C1 segment of cervical spinal cord (tissue), 14 donors: ENCODE results near the gene KLHL25.
A peak's percentile ranks its signal among the peaks of the same experiment; 100 is the strongest.
"Not testable (repeated sequence)": the region's sequence is repeated elsewhere in the genome, so short reads cannot be mapped to it uniquely, and the experiment has no call there.

Experiments used
- DNase-seq, 14 donors: peaks; one replicate each; lab custom pipeline; 2025; lab: John Stamatoyannopoulos, UW

The KLHL25 gene

DNA sequence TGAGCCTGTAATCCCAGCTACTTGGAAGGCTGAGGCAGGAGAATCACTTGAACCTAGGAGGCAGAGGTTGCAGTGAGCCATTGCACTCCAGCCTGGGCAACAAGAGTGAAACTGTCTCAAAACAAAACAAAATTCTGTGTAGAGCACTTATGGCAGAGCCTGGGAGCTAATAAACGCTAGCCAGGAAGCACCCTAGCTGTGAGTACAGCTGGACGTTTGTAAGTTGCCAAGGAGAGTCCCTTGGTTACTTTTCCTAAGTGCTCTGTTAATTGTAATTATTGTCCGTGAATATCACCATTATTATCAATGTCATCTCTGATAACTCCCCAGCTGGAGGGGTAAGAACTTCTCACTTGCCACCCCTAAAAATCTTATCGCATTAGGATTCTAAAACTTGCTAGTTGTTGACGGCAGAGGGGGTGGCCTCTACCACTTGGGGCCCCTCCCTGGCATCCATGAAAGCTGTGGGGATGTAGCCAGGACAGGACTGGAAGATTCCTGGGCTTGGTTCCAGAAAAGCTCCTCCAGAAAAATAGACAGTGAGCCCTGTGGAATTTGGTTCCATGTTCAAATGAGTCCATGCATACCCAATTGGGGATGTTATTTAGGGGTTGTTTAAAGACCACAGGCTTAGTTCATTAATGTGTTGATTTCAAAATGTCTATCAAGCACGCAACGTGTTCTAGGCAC lies 9.9 kb upstream of the KLHL25 start:
- DNase-seq: peak in 1 of 14 donors; percentile 54

DNA sequence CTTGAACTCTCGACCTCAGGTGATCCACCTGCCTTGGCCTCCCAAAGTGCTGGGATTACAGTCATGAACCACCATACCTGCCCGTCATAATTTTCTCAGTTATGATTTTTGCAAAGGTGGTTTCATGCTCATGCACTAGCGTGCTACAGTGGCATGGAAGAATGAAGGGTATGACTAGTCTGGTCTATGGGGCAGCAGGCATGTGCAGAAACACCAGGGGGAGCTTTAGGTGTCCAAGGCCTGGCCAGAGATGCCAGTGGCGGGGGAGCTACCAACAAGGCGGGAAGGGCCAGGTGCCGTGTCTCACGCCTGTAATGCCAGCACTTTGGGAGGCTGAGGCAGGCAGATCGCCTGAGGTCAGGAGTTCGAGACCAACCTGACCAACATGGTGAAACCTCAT lies 7.9 kb upstream of the KLHL25 start:
- not testable (repeated sequence) for DNase-seq

DNA sequence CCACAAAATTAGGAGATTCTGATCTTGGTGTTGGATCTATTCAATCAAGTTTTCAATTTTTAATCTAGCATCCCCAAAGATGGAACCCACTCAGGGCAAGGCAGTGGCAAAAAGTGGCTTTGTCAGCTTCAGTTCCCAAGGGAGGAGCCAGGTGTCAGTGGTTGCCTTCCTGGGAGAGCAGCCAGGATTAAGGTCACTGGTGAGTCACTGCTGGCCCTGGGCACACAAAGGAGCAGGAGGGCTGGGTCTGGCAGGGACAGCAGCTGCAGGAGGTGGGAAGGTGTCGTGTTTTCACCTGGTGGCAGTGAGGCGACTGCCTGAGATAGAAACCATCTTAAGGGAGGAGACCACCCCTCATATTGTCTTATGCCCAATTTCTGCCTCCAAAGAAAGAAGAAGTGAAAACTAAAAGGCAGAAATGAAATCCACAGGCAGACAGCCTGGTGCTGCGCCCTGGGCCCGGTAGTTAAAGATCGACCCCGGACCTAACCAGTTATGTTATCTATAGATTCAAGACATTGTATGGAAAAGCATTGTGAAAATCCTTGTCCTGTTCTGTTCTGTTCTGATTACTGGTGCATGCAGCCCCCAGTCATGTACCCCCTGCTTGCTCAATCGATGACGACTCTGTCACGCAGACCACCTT lies 5.9 kb upstream of the KLHL25 start:
- DNase-seq: peak in 1 of 14 donors; percentile 27

DNA sequence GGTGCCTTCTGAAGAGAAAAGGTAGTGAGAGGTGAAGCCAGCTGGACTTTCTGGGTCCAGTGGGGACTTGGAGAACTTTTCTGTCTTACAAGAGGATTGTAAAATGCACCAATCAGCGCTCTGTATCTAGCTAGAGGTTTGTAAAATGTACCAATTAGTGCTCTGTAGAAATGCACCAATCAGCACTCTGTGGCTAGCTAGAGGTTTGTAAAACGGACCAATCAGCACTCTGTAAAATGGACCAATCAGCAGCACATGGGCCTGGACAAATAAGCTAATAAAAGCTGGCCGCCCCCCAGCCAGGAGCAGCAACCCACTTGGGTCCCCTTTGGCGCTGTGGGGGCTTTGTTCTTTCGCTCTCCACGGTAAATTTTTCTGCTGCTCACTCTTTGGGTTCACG lies 1.6 kb upstream of the KLHL25 start:
- not testable (repeated sequence) for DNase-seq

DNA sequence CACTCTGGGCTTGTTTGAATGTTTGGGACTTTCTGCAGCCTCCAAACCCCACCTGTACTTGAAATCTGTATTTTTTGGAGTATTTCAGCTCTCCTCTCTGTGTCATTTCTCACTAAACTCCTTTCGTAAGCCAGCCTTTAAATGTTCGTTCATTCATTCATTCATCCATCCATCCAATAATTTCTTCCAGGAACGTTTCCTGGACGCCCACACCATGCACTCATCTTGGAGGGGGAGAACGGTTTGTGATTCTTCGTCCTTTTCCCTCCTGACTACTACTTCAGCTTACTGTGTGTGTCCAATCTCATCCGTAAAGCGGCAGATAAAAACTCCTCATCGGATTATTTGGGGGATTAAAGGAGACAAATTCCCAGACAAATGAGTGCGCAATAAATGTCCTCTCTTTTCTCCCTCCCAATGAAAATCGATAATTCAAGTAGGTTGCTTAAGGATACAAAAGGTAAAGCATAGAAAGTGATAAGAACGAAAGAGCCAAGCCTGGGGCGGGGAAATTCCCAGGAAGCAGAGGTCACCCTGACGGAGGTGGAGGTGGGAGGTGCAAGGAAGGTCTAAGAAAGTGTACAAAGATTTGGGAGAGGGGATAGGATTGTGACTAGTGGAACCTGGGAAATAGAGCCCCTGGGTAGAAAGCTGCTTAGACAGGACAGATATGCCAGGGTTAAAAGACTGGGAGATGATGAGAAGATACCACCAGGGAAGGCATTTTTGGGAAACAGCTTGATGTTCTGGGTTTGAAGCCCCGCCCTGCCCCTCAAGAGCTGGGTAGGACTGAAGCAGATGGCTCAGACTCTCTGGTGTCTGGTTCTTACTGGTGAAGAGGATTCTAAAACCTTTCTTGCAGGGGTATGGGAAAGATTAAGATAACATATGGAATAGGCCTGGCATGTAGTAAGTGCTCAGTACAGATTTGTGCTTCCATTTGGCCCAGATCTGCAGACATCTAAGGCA lies 896 bp upstream of the KLHL25 start:
- no peak for DNase-seq

DNA sequence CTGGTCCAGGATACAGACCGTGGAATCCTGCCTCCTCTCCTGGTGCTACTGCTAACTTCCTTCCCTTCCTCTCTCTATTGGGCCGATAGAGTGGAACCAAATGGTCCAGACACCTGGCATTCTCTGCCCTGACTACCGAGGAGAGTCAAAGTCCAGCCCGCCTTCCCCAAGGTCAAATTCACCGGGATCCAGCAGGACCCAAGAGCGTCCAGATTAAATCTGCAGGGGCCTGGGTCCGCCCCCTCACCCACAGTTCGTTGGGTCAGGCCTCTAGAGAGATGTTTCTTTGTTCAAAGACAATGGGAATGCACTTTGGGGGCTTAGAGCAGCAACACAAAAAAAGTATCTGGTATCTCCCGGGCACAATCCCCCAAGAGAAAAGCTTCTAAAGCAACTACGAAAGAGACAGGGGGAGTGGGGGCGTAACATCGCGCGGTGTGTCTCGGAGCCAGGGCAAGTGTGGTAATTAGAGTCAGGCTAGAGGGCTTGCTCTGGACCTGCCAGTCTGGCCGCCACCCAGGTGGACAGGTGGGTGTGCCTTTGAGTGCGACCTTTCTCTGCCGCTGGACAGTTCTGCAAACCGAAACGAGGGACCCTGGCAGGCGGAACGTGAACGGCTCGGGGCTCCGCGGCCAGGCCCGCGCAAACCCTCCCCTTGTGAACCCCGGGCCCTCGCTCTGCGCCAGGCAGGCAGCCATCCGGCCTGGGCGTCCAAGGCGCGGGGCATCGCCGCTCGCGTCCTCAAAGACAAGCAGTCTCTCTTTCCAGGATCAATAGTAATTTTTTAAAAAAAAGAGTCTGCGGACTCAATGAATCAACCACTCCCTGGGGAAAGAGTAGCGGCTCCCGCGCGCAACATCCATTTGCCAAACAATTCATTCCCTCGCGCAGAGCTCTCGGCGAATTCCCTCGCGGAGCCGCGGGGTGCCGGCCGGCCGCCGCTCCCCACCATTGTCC lies 806 bp downstream of the KLHL25 start:
- DNase-seq: peak in 7 of 14 donors; percentile 23 to 61 (median 55)

DNA sequence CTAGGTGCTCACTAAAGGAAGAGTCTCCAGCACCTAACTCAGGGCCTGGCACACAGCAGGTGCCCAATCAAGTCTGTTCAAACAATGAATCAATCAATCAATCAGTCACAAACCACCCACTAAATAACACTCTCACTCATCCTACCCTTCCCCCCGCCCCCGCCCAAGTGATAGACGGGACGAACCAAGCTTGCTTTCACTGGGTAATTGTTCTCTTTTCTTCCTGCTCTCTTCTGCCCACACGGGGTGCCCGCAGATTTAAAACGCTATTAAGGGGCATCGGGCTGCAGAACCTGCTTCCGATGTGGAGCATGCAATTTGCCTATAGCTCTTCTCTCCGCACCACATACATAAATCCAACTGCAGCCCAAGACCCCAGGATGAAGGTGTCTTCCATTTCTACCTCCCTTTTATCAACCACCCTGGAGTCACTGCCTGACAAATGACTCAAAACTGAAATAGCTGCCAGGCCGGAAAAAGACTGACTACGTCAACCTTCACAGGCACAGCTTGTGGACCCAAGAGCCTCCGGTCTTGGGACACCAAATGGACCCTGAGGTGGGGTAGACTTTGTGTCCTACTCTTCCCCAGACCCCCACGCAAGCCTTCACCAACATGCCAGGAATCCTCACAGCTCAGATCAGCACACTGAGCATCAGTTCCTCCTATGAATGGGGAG lies 1.7 kb downstream of the KLHL25 start:
- no peak for DNase-seq

DNA sequence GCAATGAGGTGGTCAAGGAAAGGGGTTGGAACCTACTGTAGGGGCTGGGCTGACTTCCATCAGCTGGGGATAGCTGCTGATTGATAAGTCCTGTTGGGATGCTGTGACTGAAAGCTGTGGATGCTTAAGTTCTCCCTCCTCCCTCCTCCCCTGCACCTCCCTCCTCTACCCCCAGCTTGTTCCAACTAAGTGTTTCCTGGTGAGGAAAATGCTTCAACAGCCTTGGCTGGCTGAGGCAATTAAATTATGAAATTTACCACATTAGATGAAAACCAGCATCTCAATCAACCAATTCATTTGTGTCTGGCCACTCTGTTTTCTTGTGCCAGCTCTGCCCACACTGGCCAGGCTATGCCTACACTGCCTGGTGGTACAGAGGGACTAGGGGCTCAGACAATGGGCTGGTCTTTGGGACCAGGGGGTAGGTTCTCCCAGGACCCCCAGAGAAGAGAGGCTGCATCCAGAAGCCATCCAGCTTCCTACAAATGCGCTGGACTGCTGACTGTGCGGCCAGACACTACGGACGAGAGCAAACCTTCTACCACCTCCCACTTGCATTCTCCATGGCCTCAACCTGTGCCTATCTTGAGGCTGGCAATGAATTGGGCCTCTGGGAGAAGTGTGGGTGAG lies 2.5 kb downstream of the KLHL25 start:
- DNase-seq: no peak

DNA sequence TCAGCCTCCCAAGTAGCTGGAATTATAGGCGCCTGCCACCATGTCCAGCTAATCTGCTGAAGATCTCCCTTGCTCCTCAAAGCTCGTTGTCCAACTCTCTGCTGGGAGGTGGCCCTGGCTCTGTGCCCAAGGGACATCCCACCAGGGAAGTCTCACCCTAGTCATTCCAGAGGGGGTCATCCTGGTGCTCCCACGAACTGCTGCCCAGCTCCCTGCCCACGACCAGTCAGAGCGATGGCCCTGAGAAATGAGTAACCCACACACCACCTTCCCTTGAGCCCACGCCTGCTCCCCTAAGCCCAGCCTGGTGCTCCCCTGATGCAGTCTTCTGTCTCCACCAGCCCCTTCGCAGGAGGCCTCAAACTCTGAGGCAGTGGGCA lies 5.2 kb downstream of the KLHL25 start:
- no peak for DNase-seq

DNA sequence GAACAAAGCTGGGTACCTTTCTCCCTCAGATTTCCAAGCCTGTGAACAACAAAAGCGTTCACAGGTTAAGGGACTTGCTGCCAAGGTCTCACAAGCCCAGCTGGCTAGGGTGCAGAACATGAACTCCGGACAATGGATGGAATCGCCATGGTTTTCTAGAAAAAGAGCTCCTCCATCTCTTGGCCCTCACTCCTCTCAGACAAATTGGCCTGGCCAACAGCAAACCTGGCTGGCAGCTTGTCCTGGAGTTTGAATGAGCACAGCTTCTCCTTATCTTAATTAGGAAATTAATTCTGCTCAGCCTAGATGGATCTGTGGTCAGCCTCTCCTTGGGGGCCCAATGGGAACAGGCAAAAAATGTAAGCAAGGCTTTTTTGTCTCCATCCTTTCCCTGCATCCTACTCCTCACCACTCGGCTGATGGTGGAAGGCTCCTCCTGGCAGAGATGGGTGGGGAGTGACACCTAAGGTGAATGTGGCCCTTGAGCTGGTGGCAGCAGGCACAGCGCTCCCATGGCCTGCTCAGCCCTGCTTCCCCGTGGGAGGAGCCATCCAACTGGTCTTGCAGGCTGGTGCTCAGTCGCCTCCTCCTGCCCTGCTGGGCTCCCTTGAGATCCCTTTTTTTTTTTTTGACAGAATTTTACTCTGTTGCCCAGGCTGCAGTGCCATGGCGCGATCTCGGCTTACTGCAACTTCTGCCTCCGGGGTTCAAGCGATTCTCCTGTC lies 5.8 kb downstream of the KLHL25 start:
- DNase-seq: peak in 1 of 14 donors; percentile 40

DNA sequence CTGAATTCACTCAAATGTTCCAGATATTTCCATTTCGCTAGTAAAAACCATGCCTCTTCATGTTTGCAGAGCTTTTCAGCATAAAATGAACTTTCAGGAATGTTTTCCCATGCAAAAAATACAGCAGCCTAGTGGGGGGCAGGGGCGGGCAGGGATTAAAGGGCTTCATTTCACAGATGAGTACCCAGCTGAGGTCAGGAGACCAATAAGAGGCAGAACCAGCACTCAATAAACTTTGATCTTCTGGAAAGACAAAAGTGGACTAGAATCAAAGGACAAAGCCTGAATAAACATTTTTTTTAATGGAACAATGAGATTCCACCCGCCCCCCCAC lies 8.0 kb downstream of the KLHL25 start:
- no peak for DNase-seq

DNA sequence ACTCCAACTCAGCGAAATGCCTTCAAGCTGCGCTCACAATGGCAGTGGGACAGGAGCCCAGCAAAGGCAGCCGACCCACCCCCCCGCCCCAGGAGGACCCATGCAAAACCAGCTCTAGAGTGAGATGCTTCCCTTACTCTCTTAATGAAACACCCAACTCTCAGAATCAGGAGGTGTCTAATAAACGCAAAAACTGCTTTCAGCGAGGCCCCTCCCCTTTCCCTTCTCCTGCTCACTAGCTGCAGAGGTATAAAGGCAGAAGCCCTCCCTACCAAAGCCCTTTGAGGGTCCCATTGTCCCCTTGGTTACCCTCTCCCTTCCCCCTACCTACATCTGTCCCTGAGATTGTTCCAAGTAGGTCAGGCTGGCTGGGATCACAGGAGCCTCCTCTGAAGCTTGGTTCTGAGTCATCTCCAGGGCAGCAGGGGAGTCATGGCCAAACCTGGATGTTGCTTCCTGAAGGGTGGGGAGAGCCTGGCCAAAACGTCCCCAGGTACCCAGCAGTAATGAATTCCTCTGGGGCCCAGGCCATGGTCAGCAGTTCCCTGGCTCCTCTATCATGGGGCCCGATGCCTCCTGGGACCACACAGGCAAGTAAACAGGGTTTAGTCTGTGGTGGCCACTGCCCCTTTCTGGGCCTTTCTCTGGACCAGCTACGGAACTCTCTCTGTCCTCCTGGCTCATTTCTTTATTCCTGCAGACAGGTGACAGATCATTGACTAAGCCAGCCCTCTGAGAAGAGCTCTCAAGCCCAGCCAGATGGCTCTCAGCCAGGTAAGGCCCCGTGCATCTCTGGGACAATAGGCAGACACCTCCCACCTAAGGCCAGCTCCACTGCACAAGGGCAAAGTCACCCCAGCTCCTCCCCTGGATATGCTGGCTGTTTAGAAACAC lies 8.6 kb downstream of the KLHL25 start:
- peak in 3 of 14 donors; percentile 18 to 35 (median 29) for DNase-seq

DNA sequence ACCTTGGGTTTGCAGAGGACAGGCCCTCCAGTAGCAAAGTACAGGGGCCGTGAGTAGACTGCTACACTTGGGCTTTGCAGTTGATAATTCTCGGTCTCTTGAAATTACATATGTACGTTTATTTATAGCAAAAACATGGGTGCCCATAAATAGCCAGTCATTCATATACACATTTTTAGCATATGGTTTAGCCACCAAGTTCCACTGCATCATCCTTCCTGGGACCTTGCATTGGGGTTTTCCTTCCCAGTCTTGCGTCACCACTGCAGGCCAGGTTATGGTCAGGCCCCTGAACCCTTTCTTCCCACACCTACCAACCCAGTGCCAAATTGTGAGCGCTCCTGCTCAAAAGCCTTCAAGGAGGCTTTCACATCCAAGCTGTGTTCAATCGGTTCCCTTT lies 12.7 kb downstream of the KLHL25 start:
- DNase-seq: no peak

DNA sequence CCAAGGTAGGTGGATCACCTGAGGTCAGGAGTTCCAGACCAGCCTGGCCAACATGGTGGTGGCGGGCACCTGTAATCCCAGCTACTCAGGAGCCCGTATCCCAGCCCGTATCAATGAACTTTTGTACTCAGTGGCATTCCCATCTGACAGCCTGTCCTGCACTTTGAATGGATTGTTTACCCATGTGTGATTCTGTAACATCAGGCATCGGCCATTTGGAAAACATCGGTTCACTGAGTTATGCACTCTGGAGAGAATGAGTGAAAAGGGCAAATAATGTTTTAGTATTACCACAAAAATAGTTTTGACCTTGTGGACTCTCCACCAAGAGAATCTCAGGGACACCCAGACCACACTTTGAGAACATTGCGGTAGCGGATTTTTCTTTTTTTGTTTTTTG lies 13.6 kb downstream of the KLHL25 start:
- no peak for DNase-seq

DNA sequence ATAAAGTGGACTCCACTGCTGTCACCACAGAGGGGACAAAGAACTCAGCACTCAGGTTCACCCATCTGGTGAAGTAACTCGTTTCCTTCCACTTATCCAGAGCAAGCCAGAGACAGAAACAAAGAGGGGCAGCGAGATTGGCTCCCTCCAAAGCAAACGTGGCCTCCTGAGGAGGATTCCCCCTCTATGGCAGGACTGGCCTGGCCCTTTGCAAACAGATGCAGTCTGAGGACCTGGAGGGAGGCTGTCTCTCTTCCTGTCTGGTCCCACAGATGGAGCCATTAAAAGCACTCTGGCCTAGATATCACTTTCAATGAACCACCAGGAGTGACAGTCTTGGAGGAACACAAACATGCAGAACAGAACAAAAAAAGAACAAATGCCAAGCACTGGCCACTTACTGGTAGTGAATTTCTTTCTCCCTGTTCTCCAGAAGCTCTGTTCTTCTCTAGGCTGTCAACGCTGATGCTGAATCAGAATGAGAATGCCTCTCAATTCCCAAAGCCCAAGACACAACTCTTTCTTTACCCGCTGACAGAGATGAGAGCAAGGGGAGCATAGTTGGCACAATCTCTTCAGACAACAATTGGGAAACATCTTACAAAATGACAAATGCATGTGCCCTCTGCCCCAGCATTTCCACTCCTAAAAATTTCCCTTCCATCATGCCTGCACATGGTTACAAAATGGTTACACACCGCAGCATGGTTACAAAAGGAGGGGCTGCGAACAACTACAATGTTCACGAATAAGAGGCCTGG lies 14.3 kb downstream of the KLHL25 start:
- DNase-seq: peak in 1 of 14 donors; percentile 23

DNA sequence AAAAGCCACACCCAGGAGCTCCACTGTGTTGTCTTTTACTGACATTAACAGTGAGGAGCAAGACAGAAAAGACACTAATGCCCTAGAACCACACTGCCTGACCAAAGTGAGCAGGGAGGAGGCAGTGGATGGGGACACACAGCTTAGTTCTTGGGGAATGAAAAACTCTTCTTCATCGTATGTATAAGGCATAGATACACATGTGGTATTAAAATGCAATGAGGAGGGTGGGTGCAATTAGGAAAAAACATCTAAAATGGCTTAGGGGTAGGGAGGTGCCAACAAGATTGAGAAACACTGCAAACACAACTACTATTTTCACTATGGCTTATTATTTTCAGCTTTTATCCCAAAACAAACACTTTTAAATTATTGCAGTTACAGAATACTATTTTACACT lies 15.5 kb downstream of the KLHL25 start:
- DNase-seq: no peak

DNA sequence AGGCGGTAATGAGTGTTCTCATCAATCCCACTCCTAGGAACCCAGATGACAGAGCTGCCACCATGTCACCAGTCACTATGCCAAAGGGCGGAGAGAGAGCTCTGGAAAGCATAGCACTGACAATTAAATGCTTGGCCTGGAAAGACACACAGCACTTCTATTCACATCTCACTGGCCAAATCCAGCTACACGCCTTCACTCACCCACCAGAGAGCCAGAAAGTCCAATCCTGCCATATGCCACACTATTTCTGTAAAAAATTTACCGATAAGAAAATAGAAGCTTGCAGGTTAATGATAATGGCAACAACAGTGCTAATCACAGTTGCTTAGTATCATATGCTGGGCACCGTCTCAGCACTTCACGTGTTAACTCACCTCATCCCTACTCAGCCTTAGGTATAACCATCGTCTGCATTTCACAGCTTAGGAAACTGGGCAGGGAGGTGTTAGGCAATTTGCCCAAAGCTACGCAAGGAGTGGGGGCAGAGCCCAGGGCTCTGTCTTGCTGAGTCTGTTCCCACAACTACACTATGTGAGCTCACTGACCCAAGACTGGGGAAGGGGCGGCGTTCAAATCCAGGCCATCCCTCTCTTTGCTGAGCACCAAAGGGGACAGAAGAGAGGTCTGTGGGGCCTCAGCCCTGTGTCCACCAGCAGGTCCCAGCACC lies 16.5 kb downstream of the KLHL25 start:
- DNase-seq: peak in 1 of 14 donors; percentile 35
